Stimulated activated CD4-positive, alpha-beta T cell treated with anti-CD3 and anti-CD28 coated beads, Interleukin-15, amount 100 ng/mL, for 1 hour (primary cell): ENCODE measurements around the gene FBXO21.
A peak's percentile ranks its signal among the peaks of the same experiment; 100 is the strongest.
"Not testable (repeated sequence)": the region's sequence is repeated elsewhere in the genome, so short reads cannot be mapped to it uniquely, and the experiment has no call there.

Experiments
- DNase-seq, 2 donors: peaks; one replicate each; pipeline ENCODE4 v3.0.0-alpha.2; 2020; ENCODE audit warnings: low read depth in 1 of 2, low spot score in 1 of 2

FBXO21 gene, protein sequence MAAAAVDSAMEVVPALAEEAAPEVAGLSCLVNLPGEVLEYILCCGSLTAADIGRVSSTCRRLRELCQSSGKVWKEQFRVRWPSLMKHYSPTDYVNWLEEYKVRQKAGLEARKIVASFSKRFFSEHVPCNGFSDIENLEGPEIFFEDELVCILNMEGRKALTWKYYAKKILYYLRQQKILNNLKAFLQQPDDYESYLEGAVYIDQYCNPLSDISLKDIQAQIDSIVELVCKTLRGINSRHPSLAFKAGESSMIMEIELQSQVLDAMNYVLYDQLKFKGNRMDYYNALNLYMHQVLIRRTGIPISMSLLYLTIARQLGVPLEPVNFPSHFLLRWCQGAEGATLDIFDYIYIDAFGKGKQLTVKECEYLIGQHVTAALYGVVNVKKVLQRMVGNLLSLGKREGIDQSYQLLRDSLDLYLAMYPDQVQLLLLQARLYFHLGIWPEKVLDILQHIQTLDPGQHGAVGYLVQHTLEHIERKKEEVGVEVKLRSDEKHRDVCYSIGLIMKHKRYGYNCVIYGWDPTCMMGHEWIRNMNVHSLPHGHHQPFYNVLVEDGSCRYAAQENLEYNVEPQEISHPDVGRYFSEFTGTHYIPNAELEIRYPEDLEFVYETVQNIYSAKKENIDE

DNA sequence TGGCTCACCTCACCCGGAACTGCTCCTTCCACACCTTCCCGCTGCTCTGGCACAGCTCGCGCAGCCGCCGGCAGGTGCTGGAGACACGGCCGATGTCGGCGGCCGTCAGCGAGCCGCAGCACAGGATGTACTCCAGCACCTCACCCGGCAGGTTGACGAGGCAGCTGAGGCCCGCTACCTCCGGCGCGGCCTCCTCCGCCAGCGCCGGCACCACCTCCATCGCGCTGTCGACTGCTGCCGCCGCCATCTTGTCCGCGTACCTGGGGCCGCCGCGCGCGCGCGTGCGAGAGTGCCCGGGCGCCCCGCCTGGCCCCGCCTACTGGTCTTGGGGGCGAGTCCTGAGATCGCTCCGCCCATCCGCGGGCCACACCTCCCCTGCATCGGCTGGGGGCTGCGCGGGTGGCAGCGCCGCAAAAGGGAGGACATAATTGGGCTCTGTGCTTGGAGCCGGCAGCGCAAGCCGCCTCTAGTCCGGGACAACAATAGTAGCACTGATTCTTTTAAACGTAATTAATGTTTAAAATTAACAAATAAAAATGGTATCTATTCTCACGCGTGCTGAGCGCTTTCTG is at the start of gene FBXO21:
TSS of gene FBXO21 (minus strand) at position 261 of the 572 bp plus-strand sequence. CDS start at position 247, 14 bp downstream.
- DNase-seq, result peak; percentile 92

DNA sequence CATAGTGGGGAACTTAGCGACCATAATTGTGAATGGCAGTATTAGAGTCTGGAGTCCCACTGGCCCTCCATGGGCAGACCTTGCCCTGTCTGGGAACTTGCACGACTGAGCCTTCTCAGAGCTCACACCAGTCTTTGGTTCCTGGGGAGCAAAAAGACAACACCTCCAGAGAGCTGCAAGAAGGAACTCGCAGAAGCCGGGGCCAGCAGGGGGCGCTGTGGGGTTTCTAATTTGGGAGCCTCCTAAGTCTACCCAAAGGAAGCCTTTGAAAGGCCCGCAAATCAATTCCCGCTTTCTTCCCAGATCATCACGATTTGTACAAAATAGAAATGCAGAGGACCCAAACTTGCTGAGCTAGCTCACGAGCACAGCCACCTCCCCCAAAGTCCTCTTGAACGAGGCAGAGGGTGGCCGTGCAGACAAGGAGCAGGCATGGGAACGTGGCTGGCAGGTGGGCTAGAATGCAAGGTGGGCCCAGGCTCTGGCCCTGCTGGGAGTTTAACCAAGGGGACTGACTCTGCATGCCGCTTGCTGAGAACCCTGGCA is 46.3 kb upstream of the FBXO21 start:
- DNase-seq, result peak; percentile 26 to 64

DNA sequence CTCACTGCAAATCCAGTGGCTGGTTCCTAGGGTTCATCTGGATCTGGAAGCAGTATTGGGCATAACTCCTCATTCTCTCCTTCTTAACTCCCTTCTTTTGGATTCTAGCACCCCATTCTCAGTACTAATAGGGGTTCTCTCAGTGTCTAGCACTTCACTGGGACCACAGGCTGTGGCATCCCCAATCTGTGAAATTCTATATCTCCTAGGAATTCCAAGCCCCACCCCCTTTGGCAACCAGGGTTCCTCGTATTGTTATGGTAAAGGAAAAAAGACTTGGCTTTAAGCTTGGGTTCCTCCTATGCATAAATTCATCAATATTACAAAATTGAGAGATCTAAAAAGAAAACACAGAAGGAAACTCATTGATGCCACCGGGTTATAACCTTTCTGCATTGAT is 45.0 kb upstream of the FBXO21 start:
- DNase-seq, result no peak

DNA sequence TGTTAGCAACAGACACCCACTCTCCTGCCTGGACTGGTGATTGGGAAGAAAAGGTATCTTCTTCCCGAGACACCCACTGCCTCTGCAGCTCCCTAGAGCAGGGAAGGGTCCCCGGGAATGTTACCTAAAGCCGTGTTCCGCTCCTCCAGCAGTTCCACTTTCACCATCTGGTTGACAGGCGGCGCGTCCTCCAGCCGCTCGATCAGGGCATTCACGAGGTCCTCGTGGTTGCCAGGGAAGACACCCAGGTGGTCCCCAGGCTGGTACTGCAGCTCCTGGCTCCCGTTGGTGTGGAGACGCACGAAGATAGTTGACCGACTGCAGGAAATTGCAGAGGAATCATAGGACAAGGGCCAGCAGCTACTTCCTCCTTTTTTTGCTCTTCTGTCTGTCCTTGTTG is 44.2 kb upstream of the FBXO21 start:
- DNase-seq, result no peak

DNA sequence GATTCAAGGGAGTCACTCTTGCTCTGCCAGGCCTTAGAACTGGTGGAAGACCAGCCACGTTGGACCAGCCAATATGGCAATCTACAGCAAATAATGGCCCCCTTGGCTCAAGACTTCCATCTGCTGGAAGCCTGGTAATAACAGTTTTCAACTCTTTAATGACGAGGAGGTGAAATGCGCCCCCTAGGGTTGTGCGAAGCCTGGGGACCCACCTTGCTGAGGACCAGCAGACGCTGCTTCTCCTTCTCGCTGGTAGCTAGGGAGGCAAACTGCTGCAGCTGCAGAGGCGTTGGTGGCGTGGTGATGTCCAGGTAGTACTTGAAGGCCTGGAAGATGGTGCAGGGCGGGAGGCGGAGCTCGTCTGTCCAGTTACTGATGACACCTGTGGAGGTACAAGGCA is 41.5 kb upstream of the FBXO21 start:
- DNase-seq, result no peak

DNA sequence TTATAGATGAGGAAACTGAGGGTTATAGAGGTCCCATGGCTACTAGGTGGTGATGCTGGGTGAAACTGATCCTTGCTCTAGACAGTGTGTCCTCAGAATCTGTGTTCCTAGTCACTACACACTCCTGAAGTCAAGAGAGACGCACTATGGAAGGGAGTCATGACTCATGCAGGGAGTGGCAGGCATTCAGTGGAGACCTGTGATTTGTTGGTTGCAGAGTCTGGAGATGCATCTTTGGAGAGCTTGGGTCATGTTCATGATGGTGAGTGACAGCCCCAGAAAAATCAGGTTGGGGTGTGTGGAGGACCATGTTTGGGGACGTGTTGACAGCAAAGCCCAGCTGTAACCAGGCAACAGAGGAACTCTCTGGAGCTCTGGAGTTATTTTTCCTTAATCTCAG is 38.0 kb upstream of the FBXO21 start:
- DNase-seq, result no peak

DNA sequence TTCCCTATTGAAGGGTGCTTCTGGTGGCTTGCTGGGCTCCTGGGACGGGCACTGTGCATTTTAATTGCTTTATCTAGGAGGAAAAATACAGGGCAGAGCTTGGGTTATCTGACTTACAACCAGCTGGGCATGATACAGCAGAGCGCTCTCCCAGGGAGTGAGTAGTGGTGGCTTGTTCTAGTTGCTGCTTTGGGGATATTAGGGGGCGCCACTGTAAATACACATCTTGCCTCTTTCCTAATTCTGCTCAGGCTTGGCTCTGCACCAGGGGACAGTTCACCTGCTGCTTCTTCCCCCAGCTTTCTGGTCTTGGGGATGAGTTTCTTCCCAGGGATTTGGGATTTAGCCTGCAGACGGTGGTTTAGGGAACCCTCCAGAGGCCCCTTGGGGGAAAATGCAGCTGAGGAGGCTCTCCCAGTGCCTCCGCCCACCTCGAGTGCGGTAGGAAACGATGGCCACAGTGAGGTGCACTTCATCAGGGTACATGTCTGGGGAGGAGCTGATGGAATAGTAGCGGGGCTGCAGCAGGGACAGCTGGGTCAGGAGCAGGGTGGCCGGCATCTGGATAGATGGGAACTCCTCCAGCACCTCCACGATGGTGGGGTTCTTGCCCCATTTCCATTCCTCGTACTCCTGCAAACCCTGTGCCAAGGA is 36.9 kb upstream of the FBXO21 start:
- no peak for DNase-seq

DNA sequence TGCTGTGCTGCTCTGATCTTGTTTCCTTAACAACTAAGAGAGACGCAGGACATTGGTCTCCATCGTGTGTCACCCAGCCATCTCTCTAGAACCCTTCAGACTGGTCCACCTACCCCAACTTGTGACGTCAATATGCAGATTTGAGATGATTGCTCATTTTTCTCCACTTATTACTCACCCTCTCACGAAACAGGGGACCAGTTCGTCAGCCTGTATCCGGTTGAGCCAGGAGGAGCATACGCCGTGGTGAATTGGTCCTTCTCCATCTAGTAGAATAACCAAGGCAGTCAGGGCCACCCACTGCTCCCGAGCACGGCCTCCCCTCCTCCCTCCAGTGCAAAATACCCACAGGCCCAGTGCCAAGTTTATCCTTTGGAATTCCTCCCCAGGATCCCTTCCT is 36.2 kb upstream of the FBXO21 start:
- DNase-seq, result no peak

DNA sequence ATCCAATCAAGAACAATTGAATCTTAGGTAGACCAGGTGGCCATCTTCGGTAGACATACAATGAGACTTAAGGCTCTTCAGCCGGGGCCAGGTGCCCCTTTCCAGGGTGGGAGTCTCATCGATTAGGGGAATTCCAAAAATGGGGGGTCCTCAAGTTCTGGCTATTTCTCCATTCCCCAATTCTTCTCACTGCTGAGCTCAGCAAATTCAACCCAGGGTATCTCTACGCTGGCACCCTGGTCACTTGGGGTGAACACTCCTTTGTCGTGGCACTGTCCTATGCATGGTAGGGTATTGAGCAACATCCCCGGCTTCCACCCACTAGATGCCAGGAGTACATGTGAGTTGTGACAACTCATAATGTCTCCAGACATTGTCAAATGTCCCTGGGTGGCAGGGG is 34.9 kb upstream of the FBXO21 start:
- DNase-seq, result no peak

DNA sequence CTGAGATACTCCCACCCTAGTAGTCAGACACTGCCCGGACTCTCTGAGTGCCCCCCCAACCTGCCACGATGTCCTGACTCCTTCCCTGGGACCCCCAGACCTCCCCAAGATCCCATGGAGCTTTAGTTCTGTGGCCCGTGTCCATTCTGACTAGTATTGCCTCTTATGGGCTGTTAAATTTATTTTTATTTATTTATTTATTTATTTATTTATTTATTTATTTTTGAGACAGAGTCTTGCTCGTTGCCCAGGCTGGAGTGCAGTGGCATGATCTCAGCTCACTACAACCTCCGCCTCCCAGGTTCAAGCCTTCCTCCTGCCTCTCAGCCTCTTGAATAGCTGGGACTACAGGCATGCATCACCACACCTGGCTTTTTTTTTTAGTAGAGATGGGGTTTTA is 30.7 kb upstream of the FBXO21 start:
- DNase-seq, result not testable (repeated sequence)

DNA sequence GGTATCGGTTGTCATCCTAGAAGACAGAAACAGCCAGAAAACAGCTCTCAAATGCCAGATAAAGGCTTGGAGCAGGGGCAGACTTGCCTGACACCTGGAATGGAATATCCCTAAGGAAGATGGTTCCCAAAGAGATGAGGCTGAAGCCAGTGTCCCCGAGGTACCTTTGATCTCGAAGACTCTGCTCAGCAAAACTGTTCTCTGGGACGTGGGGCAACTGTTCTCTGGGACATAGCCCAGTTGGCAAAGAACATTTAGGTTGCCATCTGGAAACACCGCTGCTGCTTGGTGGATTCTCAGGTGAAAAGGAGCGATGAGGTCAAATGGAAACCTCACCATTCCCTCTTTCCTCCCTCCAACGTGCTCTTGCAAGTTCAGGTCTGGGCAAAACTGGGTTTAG is 27.9 kb upstream of the FBXO21 start:
- DNase-seq, result no peak

DNA sequence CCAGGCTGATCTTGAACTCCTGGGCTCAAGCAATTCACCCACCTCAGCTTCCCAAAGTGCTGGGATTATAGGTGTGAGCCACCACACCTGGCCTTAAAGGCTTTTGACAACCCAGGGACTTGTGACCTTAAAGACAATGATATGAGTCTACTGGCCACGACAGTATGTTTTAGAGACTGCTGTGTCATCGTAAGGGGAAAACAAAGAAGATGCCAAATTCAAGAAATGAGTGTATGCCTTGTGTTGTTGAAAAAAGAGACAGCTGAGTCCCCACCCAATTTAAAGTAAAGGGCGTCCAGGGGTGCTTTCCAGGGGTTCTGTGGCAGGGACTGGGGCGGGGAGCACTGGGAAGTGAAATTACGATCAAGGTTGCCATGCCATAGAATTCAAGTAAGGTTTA is 26.4 kb upstream of the FBXO21 start:
- DNase-seq, result no peak

DNA sequence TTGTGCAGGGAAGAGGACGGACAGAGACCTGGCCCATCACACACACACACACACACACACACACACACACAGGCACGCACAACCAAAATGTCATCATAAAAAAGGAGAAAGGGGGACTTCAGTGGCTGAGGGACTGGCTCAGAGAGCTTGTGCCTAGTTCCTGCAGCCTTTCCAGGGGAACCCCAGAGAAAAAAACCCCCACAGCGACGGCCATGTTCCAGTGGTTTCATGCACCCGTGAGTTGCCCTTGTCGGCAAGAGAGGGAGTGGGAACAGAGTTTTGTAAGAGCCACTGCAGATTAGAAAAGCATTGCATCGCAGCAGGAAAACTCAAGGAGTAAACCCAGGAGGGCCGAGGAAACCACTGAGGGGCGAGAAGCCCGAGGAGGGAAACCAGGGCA is 24.5 kb upstream of the FBXO21 start:
- DNase-seq, result no peak

DNA sequence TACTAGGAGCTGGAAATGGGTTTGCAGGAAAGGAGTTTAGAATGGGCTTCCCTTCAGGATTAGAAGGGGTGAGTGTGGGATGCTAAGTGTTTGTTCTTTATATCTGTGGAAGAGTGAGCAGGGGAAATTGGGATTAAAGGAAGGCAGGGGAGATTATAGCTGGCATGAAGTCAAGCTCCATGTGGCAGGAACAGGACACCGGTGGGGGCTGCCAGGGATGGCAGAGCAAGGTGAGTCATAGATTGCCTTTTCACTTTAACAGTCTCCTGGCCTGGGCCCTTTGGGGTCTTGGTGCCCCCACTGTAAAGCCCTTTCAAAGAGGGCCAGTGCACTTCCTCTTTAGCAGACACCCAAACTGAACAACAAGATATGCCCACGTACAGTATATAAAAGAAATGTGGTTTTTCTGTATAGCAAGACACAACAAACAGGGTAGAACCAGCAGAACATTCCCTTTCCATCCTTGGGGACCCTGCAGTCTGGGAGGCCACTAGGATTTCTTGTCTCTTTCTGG is 23.1 kb upstream of the FBXO21 start:
- no peak for DNase-seq

DNA sequence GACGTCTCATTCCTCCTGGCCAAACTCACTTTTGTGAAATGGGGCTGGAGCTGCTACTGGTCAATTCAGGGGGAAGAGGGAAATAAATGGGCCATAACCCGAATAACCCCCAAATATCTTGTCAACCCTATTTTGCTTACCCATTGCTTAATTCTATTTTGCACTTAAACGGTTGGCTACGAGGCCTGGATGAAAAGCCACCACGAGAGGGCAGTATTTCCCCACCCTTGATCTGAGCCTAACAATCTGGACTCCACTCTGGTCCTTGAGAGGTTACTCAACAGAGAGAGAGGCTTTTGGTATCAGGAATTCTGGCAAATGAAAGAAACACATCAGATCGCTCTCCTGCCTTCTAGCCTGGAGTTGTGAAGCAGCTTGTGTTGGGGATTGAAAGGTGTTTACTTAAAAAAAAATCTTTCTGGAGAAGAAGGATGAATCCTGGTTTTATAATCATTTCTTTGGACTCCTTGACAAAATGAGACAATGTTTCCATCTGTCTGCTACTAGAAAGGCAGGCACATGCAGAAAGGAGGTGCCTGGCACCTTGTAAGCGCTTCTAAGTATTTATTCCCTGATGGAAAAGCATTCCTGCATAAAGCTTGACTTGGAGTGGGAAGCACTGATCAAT is 22.4 kb upstream of the FBXO21 start:
- peak; percentile 22 to 32 for DNase-seq

DNA sequence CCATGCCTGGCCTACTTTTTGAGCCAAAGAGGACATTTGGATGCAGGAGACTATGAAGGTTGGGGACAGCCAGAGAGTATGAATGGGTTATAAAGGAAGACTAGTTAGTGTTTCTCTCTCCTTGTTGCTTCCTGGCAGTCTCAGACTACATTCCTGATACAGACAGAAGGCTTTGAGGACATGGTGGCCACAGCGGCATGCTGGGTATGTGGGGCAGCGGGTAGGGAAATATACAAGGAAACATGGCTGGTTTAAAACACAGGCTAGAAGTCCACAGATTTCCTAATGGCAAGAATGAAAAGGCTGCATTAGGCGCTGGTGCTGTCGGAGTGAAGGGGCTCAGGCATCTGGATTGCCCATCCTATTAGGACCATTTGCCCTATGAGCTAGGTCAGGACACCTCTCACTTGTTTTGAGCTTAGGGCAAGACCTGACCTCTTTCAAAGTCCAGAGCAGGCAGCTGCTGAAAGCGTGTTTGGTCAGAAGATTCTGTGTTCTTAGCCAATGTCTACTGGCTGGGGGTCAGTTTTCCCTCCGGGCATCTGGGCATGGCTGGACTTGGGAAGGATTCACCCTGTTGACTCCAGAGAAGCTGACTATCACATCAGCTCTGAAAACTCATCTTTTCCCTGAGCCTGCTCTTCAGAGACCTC is 20.1 kb upstream of the FBXO21 start:
- no peak for DNase-seq

DNA sequence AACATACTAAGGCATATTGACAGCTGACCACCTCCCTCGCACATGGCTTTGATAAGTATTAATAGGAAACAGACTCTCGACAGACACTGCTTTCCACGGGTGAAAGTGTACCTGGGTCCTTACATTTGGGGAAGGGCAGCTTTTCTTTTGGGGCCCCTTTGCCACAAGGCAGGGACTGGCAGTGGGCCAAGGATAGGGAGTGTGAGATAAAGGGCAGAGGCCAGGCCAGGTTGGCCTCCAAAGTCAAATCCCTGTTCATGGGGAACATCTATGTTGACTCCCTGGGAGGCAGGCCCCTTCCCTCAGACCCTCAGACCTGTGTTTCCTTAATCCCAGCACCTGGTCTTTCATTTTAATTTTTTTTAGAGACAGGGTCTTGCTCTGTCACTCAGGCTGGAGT is 19.4 kb upstream of the FBXO21 start:
- no peak for DNase-seq

DNA sequence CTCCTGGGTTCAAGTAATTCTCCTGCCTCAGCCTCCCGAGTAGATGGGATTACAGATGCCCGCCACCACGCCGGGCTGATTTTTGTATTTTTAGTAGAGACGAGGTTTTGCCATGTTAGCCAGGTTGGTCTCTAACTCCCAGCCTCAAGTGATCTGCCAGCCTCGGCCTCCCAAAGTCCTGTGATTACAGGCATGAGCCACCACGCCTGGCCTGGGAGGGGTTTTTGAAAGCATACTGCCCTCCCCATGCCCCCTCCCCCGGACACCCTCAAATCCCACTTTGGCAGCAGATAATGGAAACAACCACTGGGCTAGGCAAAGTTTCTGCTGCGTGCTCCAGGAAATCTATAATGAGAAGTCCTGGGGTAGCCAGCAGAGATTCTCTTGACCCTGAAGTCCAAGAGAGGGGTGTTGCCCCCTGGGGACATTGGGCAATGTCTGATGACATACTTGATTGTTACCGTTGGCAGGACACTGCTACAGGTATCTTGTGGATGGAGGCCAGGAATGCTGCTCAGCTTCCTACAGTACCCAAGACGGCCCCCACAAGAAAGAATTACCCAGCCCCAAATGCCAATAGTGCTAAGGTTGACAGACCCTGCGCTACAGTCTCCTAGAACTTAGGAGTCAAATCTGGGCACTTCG is 18.7 kb upstream of the FBXO21 start:
- DNase-seq, result no peak

DNA sequence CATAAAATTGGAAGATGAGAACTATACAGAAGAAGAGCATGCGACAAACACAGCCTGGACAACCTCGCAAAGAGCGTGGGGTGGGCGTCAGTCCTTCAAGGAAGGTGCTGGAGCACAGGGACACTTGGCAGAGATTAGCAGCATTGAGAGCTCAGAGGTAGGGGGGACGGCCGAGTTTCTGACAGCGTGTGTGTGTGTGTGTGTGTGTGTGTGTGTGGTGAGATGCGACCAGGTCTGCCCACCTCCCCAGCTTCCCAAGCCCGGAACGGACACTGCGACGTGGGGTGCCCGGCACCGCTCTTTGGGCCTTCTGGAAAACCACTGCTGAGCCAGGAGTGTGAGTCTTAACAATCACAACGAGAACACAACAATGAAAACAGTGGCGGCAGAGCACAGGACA is 17.9 kb upstream of the FBXO21 start:
- no peak for DNase-seq

DNA sequence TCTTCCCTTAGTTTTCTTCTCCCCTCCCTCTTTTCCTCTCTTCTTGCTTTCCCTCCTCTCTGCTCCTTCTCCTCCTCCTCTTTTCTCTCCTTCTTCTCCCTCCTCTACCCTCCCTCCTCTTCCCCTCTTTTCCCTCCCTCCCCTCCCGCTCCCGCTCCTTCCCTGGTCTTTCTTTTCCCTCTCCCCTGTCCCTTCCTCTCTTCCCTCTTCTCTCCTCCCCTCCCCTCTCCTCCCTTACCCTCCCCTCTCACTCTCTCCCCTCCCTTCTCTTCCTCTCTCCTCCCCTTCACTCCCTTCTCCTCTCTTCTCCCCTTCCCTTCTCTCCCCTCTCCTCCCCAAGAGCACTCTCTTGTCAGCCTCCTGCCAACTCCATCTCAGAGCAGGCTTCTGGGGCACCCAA is 17.4 kb upstream of the FBXO21 start:
- no peak for DNase-seq
